ENCODE data around the gene KRTAP4-16.
"Not testable (repeated sequence)": the region's sequence is repeated elsewhere in the genome, so short reads cannot be mapped to it uniquely, and the experiment has no call there.

Gene KRTAP4-16

GRCh38 chr17:41071606-41072360 lies 30.2 kb downstream of the KRTAP4-16 start:
- DNase-seq (ENCODE audit: low read depth) = no peak

GRCh38 chr17:41069031-41069430 lies 33.0 kb downstream of the KRTAP4-16 start:
- no peak for DNase-seq (ENCODE audit: low read depth)
- no peak for TF ChIP-seq CTCF (conservative IDR thresholded peaks at IDR 0.05; ENCODE audit: low read length)
- no peak overlapping the region for H3K4me3 ChIP-seq (ENCODE audit: low read length)

More at GRCh38 chr17:41071606-41072360, 30.2 kb downstream of the KRTAP4-16 start:
- no peak overlapping the region for H3K4me3 ChIP-seq (ENCODE audit: low read length)
- TF ChIP-seq CTCF (conservative IDR thresholded peaks at IDR 0.05; ENCODE audit: low read length) = no peak

GRCh38 chr17:41067281-41067680 lies 34.7 kb downstream of the KRTAP4-16 start:
- no peak overlapping the region for H3K4me3 ChIP-seq (ENCODE audit: low read length)
- peak; percentile 87 for DNase-seq (ENCODE audit: low read depth)
- no peak for TF ChIP-seq CTCF (conservative IDR thresholded peaks at IDR 0.05; ENCODE audit: low read length)

GRCh38 chr17:41065829-41066624 lies 36.0 kb downstream of the KRTAP4-16 start, which contains the start of gene KRTAP2-4:
KRTAP2-4 (minus strand) TSS chr17:41065879; CDS start chr17:41065845, 34 bp downstream.
- peak; percentile 92 for DNase-seq (ENCODE audit: low read depth)
- H3K4me3 ChIP-seq (ENCODE audit: low read length) = no peak within 1 kb of the TSS
- no peak for TF ChIP-seq CTCF (conservative IDR thresholded peaks at IDR 0.05; ENCODE audit: low read length)

- not testable (repeated sequence) for DNase-seq (ENCODE audit: low read depth); H3K4me3 ChIP-seq (ENCODE audit: low read length)
Measured at GRCh38 chr17:41065016-41065689, 36.9 kb downstream of the KRTAP4-16 start.

- TF ChIP-seq CTCF (conservative IDR thresholded peaks at IDR 0.05; ENCODE audit: low read length) = no peak
- DNase-seq (ENCODE audit: low read depth) = no peak
- no peak overlapping the region for H3K4me3 ChIP-seq (ENCODE audit: low read length)
Measured at GRCh38 chr17:41064301-41064700, 37.7 kb downstream of the KRTAP4-16 start.

GRCh38 chr17:41063449-41063848 lies 38.6 kb downstream of the KRTAP4-16 start:
- no peak overlapping the region for H3K4me3 ChIP-seq (ENCODE audit: low read length)
- no peak for DNase-seq (ENCODE audit: low read depth)
- TF ChIP-seq CTCF (conservative IDR thresholded peaks at IDR 0.05; ENCODE audit: low read length) = no peak

All from AG10803 (cell line).